GM13976 (cell line): ENCODE results near the gene SMCO2.

ENCODE experiments used
- DNase-seq: peaks from one replicate; pipeline ENCODE4 v3.0.0; 2012; ENCODE audit warnings: low spot score
- CTCF ChIP-seq: IDR thresholded peaks from 2 replicates; pipeline ENCODE4 v1.5.1; 2012; ENCODE audit warnings: borderline replicate concordance, mild to moderate bottlenecking; ENCODE audit not compliant: insufficient read depth; ENCODE audit errors: extremely low read depth, missing control alignments, control extremely low read depth
- in situ Hi-C: fragments of 300-500 bp; cut with MboI; formaldehyde crosslinking; loops from one replicate; pipeline ENCODE4 v1.12.0; 2022; ENCODE audit warnings: low sequenced_read_pairs, mixed read lengths, inconsistent platforms; ENCODE audit not compliant: unreplicated experiment

The SMCO2 gene

GRCh38 chr12:27524494-27524835 is 77.9 kb downstream of the SMCO2 start:
- no peak for TF ChIP-seq CTCF
- DNase-seq: no peak
- in situ Hi-C loops: no loop called here

- in situ Hi-C loops: no loop called here
- no peak for TF ChIP-seq CTCF
Measured at GRCh38 chr12:27524839-27525753, 78.6 kb downstream of the SMCO2 start.

GRCh38 chr12:27527512-27527911 is 81.0 kb downstream of the SMCO2 start:
- no peak for DNase-seq
- in situ Hi-C loops: no loop called here
- no peak for TF ChIP-seq CTCF

More at GRCh38 chr12:27524839-27525753, 78.6 kb downstream of the SMCO2 start:
- DNase-seq: no peak

- DNase-seq: no peak
- no peak for TF ChIP-seq CTCF
- in situ Hi-C loops: no loop called here
Measured at GRCh38 chr12:27528788-27529187, 82.3 kb downstream of the SMCO2 start.

- DNase-seq: no peak
- in situ Hi-C loops: no loop called here
- TF ChIP-seq CTCF: no peak
Measured at GRCh38 chr12:27530157-27530922, 83.8 kb downstream of the SMCO2 start.

GRCh38 chr12:27531896-27532295 is 85.4 kb downstream of the SMCO2 start:
- in situ Hi-C loops: no loop called here
- no peak for DNase-seq
- TF ChIP-seq CTCF: no peak
